GM20431 (cell line): ENCODE data around the gene MAMLD1.

Experiments
- in situ Hi-C: fragments of 300-500 bp; cut with MseI, MboI; formaldehyde crosslinking; loops from one replicate; pipeline ENCODE4 v1.15.0; 2020; ENCODE audit warnings: low sequenced_read_pairs; ENCODE audit not compliant: unreplicated experiment

MAMLD1 gene

GRCh38 chrX:150454508-150455214 lies 91.5 kb downstream of the MAMLD1 start:
- in situ Hi-C loops = no loop called here

GRCh38 chrX:150455215-150455608 lies 92.1 kb downstream of the MAMLD1 start:
- in situ Hi-C loops = no loop called here

- in situ Hi-C loops = no loop called here
Measured at GRCh38 chrX:150456466-150456865, 93.3 kb downstream of the MAMLD1 start.

- in situ Hi-C loops = no loop called here
Measured at GRCh38 chrX:150456941-150457340, 93.8 kb downstream of the MAMLD1 start.

- in situ Hi-C loops = no loop called here
Measured at GRCh38 chrX:150459196-150459595, 96.1 kb downstream of the MAMLD1 start.

- in situ Hi-C loops = no loop called here
Measured at GRCh38 chrX:150460063-150460462, 96.9 kb downstream of the MAMLD1 start.

GRCh38 chrX:150460781-150461180 lies 97.7 kb downstream of the MAMLD1 start:
- in situ Hi-C loops = no loop called here

GRCh38 chrX:150463566-150463965 lies 100.4 kb downstream of the MAMLD1 start:
- in situ Hi-C loops = no loop called here

- in situ Hi-C loops = no loop called here
Measured at GRCh38 chrX:150464001-150464400, 100.9 kb downstream of the MAMLD1 start.

- in situ Hi-C loops = no loop called here
Measured at GRCh38 chrX:150465326-150465725, 102.2 kb downstream of the MAMLD1 start.

- in situ Hi-C loops = no loop called here
Measured at GRCh38 chrX:150465881-150466775, 103.0 kb downstream of the MAMLD1 start.

- in situ Hi-C loops = no loop called here
Measured at GRCh38 chrX:150472306-150472705, 109.2 kb downstream of the MAMLD1 start.

GRCh38 chrX:150473371-150473770 lies 110.3 kb downstream of the MAMLD1 start:
- in situ Hi-C loops = no loop called here

GRCh38 chrX:150475461-150475860 lies 112.3 kb downstream of the MAMLD1 start:
- in situ Hi-C loops = no loop called here

GRCh38 chrX:150476164-150476699 lies 113.1 kb downstream of the MAMLD1 start:
- in situ Hi-C loops = no loop called here

- in situ Hi-C loops = no loop called here
Measured at GRCh38 chrX:150477371-150477770, 114.3 kb downstream of the MAMLD1 start.

- in situ Hi-C loops = no loop called here
Measured at GRCh38 chrX:150478496-150479492, 115.7 kb downstream of the MAMLD1 start.

- in situ Hi-C loops = no loop called here
Measured at GRCh38 chrX:150482537-150483206, 119.6 kb downstream of the MAMLD1 start.

GRCh38 chrX:150483356-150483985 lies 120.4 kb downstream of the MAMLD1 start:
- in situ Hi-C loops = no loop called here
